RWPE1 (cell line): Measurements from ENCODE around the gene USP36.

Experiments
- CTCF ChIA-PET: fragments of 350-600 bp; sonication (Branson Sonifier 250); formaldehyde crosslinking; extraction: SDS; loops from one replicate; lab custom pipeline; 2021; lab: Yijun Ruan, JAX
- POLR2A ChIA-PET: fragments of 400-600 bp; formaldehyde crosslinking; extraction: SDS; loops from one replicate; lab custom pipeline; 2020; ENCODE audit warnings: antibody characterized with exemption; ENCODE audit not compliant: low non-redundant PET; lab: Yijun Ruan, JAX
- DNase-seq: peaks from one replicate; pipeline ENCODE4 v3.0.0; 2012; ENCODE audit warnings: low spot score
- H3K27ac ChIP-seq: fragments of 450-650 bp; 2 replicates; pipeline ENCODE4 v1.5.1; 2017
- TF ChIP-seq, protein P1 (sequence below): fragments of 450-650 bp; conservative IDR thresholded peaks from 2 replicates; pipeline ENCODE4 v1.5.1; 2017; ENCODE audit warnings: low read depth, mild to moderate bottlenecking

The USP36 gene

DNA sequence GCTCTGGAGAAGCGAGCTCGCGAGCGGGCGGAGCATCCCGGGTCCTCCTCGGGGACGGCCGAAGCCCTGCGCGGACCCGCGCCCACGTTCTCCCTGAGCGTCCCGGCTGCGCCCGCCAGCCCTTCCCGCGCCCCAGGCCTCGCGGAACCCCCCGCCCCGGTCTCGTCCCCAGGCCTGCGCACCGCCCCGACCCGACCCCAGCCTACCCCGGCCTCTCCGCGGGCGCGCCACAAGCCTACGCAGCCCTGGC lies 159 bp downstream of the USP36 start:
- CTCF ChIA-PET: no interaction called here
- DNase-seq: no peak
- peak overlapping the region; percentile 88 for H3K27ac ChIP-seq
- POLR2A ChIA-PET: no interaction called here
- TF ChIP-seq, protein P1, sequence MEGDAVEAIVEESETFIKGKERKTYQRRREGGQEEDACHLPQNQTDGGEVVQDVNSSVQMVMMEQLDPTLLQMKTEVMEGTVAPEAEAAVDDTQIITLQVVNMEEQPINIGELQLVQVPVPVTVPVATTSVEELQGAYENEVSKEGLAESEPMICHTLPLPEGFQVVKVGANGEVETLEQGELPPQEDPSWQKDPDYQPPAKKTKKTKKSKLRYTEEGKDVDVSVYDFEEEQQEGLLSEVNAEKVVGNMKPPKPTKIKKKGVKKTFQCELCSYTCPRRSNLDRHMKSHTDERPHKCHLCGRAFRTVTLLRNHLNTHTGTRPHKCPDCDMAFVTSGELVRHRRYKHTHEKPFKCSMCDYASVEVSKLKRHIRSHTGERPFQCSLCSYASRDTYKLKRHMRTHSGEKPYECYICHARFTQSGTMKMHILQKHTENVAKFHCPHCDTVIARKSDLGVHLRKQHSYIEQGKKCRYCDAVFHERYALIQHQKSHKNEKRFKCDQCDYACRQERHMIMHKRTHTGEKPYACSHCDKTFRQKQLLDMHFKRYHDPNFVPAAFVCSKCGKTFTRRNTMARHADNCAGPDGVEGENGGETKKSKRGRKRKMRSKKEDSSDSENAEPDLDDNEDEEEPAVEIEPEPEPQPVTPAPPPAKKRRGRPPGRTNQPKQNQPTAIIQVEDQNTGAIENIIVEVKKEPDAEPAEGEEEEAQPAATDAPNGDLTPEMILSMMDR: no peak

DNA sequence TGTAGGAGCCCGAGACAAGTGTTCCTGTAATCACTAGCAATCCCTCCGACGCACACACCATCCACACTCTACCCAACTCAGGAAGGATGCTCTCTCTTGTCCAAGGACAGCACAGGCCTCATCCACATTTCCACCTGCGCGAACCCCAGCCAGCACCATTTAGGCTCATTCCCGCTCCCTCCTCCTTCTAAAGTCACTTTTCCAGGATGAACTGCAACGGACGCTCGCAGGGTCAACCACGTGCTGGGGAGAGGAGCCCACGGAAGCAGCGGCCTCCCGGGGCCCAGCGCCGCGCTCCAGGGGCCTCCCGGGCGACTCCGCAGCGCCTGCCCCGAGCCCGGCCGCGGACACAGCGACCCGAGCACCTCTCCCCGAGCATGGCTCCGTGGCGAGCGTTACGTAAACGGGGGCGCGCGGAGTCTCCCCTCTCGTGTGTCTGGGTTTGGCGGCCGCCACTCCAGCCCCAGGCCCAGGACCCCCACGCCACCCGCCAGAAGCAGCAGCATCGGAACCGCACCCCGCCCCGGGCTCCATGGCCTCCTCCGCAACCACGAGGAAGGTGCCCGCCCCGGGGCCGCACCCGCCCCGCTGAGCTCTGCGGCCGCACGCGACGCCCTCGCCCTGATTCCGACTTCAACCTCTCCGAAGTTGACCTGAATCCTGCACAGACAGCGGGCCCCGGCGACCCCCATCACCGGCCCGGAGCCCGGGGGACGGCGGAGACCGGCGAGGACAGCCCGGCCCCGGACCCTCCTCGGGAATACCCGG lies 668 bp downstream of the USP36 start:
- peak overlapping the region; percentile 88 for H3K27ac ChIP-seq
- TF ChIP-seq, protein P1: no peak
- DNase-seq: peak; percentile 53
- ChIA-PET CTCF (no interaction called here), POLR2A (no interaction called here)

DNA sequence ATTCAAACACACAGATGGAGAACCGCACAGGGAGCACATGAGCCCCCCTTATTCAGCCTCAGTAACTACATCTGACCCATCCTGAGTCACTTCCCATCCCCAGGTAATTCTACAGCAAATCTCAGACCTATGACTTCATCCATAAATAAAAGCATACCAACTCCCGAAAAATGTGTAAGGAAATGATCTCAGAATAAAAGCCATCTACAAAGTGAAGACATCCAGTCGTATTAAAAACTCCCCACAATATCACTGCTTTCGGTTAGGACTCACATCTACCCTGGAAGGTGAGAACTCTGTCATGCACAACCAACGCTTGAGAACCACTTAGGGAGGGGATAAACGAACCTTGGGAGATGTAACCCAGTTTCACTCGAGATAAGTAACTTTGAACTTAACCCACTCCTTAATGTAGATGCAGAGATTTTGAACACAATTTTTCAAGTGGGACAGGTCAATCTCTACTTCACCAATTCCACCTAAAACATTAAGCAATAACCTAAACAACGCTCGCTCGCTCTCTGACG lies 1.3 kb downstream of the USP36 start:
- peak; percentile 75 for DNase-seq
- CTCF ChIA-PET: interaction anchor here (0.6 kb wide), 1 partner anchor 1344 kb away, joined by 5 read pairs; no protein-coding TSS in a partner anchor
- POLR2A ChIA-PET: no interaction called here
- TF ChIP-seq, protein P1: no peak
- peak overlapping the region; percentile 88 for H3K27ac ChIP-seq

DNA sequence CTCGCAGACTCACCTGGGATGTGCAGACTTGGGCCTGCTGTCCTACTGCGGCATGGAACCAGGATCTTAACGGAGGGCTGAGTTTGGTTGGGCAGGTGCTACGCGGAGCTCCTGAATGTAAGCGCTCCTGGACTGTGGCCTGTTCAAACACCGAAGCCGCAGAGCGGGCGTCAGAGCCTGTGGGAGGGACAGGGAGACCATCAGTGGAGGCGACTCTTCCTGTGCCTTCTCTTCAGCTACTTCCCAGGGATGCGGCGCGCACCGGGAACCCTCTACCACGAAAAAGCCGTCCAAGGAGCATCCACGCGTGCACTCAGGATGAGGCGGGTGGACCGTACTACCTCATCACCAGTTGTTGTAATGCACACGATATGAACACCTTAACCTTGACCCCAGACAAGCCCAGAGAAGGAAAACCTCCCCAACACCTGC lies 2.0 kb downstream of the USP36 start:
- H3K27ac ChIP-seq: peak overlapping the region; percentile 39
- CTCF ChIA-PET: interaction anchor here (0.6 kb wide), 1 partner anchor 1345 kb away, joined by 5 read pairs; no protein-coding TSS in a partner anchor
- TF ChIP-seq, protein P1: no peak
- POLR2A ChIA-PET: no interaction called here
- DNase-seq: no peak

DNA sequence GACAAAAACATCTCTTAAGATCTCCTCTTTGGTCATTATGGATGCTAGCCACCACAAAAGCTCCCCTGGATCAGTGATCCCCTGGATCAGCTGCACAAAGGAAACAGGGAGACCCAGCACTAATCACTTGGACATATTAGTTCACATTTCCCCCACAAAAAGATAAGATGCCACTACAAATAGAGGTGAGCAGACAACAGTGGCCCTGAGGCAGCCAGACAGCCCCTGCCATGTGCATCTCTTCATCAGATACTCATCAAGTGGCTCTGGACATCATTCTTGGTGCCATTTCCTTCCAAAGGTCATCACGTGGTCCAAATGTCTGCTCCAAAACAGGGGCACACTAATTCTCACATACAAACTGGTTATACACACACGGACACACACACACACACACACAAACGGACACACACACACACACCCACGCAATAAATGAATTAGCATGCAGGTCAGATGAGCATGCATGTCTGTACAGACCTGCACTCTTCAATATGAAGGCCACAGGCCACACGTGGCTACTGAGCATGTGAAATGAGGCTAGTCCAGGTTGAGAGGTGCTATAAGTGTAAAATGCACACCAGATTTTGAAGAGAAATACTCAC lies 4.1 kb downstream of the USP36 start:
- H3K27ac ChIP-seq: no peak overlapping the region
- TF ChIP-seq, protein P1: no peak
- ChIA-PET POLR2A (no interaction called here), CTCF (interaction anchor here (0.5 kb wide), 1 partner anchor 28 kb away, joined by 3 read pairs; no protein-coding TSS in a partner anchor)
- no peak for DNase-seq

DNA sequence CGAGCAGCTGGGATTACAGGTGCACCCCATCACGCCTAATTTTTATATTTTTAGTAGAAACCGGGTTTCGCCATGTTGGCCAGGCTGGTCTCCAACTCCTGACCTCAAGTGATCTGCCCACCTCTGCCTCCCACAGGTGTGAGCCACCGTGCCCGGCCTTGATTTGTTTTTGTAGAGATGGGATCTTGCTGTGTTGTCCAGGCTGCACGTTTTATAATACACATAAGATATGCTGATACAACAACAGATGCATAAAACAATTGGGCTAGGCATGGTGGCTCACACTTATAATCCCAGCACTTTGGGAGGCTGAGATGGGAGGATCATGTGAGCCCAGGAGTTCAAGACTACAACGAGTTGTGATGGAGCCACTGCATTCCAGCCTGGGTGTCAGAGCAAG lies 6.0 kb downstream of the USP36 start:
- ChIA-PET POLR2A (no interaction called here), CTCF (no interaction called here)
- no peak overlapping the region for H3K27ac ChIP-seq
- TF ChIP-seq, protein P1: no peak
- DNase-seq: no peak
